OCI-M1 (cell line): Measurements from ENCODE around the gene CDA.

ENCODE experiments used
- DNase-seq: peaks from one replicate; lab custom pipeline; 2025; lab: John Stamatoyannopoulos, UW

Gene CDA

GRCh38 chr1:20615946-20616846 is 27.3 kb downstream of the CDA start:
- DNase-seq, result peak; percentile 53

- no peak for DNase-seq
These were observed 28.1 kb downstream of the CDA start for GRCh38 chr1:20616847-20617487.

- DNase-seq, result no peak
These were observed 29.7 kb downstream of the CDA start for GRCh38 chr1:20618550-20618949.

GRCh38 chr1:20619999-20620398 is 31.1 kb downstream of the CDA start:
- no peak for DNase-seq

- no peak for DNase-seq
These were observed 32.1 kb downstream of the CDA start for GRCh38 chr1:20621012-20621411.

- no peak for DNase-seq
These were observed 35.8 kb downstream of the CDA start for GRCh38 chr1:20624709-20625108.

GRCh38 chr1:20625176-20626097 is 36.5 kb downstream of the CDA start:
- DNase-seq, result peak; percentile 7

GRCh38 chr1:20626098-20626427 is 37.2 kb downstream of the CDA start:
- DNase-seq, result no peak

- DNase-seq, result no peak
These were observed 37.6 kb downstream of the CDA start for GRCh38 chr1:20626524-20626923.

- peak; percentile 10 for DNase-seq
These were observed 41.8 kb downstream of the CDA start for GRCh38 chr1:20630729-20631128.

GRCh38 chr1:20632386-20632785 is 43.5 kb downstream of the CDA start:
- DNase-seq, result no peak

GRCh38 chr1:20633190-20634064 is 44.5 kb downstream of the CDA start, which contains the start of gene PINK1:
PINK1 (plus strand) TSS chr1:20633458; CDS start chr1:20633549, 91 bp downstream.
- DNase-seq, result peak; percentile 92

- no peak for DNase-seq
These were observed 45.2 kb downstream of the CDA start for GRCh38 chr1:20634065-20634593.

- peak; percentile 80 for DNase-seq
These were observed 45.7 kb downstream of the CDA start for GRCh38 chr1:20634594-20635084.

GRCh38 chr1:20636785-20637347 is 48.0 kb downstream of the CDA start:
- no peak for DNase-seq

- peak; percentile 69 for DNase-seq
These were observed 51.3 kb downstream of the CDA start for GRCh38 chr1:20640183-20640597.

GRCh38 chr1:20641975-20642374 is 53.1 kb downstream of the CDA start:
- no peak for DNase-seq

GRCh38 chr1:20643080-20643479 is 54.2 kb downstream of the CDA start:
- no peak for DNase-seq

GRCh38 chr1:20644416-20644815 is 55.5 kb downstream of the CDA start:
- DNase-seq, result no peak

GRCh38 chr1:20645414-20645813 is 56.5 kb downstream of the CDA start:
- no peak for DNase-seq

- DNase-seq, result no peak
These were observed 59.5 kb downstream of the CDA start for GRCh38 chr1:20648438-20648837.
